ENCODE data around the gene DNAH3.
"Not testable (repeated sequence)": the region's sequence is repeated elsewhere in the genome, so short reads cannot be mapped to it uniquely, and the experiment has no call there.

The DNAH3 gene

DNA sequence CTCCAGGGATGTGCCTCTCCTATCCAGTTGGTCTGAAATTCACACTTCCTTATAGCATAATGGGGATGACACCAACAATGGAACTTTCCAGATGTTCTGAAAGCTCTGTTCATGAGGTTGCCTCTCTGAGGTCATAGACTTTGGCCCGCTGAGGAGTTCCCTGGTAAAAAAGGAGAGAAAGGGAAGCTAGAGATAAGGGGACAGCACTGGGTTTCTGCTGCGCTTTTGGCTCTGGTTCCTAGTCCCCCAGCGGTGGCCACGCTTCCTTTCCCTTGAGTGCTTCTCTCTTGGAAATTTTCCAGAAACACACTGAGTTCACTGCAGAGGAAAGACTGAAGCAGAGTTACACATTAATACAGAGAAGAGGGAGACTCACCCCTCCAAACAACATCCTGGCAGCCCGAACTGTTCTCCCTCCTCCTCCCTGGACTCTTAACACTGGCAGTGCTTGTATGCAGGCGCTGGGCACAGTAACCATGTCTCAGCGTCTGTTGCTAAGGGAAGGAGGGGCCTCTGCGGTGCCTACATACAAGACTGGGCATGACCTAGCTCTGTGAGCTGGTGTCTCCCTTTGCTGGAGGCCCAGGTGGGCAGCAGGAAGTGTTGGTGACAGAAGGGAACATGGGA is at the start of gene DNAH3:
Gene DNAH3, minus strand, starts transcription at position 472 of the 627 bp plus-strand sequence. CDS start 527 bp downstream, outside the sequence.
- no peak for DNase-seq

DNA sequence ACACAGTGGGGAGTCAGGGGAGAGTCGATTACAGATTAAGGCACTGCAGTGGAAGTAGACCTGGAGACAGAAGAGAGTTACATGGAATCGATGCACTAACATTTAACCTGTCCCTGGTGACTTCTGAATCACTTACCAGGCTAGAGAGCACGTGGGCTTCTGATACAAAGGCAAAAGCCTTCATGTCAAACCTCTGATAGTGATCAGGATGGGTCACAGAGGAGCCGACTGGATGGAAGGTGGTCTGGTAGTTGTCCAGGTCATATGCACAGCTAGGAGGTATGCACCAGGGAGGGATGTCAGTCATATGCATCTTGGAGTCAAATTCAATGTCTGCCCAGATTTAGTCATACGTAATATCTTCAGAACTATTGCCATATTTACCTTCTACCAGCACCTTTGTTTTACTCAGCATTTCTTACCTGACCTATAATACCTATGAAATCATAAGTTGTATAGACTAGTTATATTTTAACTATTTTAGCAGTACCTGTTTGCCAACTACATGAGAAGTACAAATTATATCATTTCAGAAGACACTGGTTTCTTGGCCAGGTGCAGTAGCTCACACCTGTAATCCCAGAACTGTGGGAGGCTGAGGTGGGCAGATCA is 49.1 kb upstream of the DNAH3 start:
- DNase-seq = no peak

- no peak for DNase-seq
Observed at GRCh38 chr16:21197621-21198020, 47.0 kb upstream of the DNAH3 start.

GRCh38 chr16:21197112-21197511 is 46.5 kb upstream of the DNAH3 start:
- no peak for DNase-seq

DNA sequence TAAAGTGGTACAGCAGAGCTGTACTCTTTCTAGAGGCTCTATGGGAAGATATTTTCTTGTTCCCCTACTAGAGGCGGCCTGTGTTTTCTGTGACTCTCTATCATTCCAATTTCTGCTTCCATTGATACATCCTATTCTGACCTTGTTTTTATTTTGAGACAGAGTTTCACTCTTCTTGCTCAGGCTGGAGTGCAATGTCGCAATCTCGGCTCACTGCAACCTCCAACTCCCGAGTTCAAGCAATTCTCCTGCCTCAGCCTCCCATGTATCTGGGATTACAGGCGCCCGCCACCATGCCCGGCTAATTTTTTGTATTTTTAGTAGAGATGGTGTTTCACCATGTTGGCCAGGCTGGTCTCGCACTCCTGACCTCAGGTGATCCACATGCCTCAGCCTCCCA is 44.7 kb upstream of the DNAH3 start:
- DNase-seq = not testable (repeated sequence)

DNA sequence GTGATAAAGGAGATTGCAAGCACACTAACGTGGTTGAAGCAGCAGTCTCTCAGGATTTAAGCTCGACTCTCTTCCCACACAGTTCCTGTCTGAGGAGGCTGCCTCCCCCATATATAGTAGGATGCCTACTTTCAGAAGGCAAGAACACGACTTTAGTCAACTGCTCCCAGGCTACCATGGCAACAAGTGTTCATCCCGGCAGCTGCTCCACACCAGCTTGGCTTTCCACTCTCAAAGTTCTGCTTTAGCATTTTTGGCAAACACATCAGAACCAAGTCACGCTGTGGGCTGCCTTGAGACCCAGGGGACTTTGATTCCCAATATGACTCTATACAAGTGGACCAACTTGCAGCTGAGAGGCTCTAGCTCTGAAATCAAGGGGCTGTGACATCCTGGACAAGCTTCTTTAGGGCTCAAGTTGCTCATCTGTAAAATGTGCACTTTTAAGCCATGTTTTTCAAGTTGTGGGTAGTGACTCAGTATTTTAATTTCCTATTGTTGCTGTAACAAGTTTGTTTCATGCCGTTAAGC is 44.2 kb upstream of the DNAH3 start:
- DNase-seq = no peak

- DNase-seq = no peak
Observed at GRCh38 chr16:21192991-21193390, 42.3 kb upstream of the DNAH3 start.

- DNase-seq = no peak
Observed at GRCh38 chr16:21190599-21190998, 40.0 kb upstream of the DNAH3 start.

DNA sequence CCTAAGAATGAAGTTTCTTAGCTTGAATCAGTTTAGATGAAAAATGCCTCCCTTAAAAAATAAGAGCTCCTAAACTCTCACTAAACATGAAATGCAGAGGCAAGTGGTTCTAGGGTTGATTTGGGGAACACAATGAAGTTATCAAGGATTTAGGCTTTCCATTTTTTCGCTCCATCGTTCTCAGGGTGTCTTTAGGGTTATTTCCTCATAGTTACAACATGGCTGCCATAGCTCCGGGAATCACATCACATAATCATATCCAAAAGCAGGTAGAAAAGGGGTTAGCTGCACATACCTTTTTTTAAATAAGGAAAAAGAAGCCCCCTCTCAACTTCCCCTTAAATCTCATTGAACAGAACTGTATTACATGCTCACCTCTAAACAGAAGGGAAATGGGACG is 39.4 kb upstream of the DNAH3 start:
- DNase-seq = no peak

- DNase-seq = no peak
Observed at GRCh38 chr16:21189311-21189710, 38.7 kb upstream of the DNAH3 start.

- DNase-seq = no peak
Observed at GRCh38 chr16:21186326-21186691, 35.7 kb upstream of the DNAH3 start.

DNA sequence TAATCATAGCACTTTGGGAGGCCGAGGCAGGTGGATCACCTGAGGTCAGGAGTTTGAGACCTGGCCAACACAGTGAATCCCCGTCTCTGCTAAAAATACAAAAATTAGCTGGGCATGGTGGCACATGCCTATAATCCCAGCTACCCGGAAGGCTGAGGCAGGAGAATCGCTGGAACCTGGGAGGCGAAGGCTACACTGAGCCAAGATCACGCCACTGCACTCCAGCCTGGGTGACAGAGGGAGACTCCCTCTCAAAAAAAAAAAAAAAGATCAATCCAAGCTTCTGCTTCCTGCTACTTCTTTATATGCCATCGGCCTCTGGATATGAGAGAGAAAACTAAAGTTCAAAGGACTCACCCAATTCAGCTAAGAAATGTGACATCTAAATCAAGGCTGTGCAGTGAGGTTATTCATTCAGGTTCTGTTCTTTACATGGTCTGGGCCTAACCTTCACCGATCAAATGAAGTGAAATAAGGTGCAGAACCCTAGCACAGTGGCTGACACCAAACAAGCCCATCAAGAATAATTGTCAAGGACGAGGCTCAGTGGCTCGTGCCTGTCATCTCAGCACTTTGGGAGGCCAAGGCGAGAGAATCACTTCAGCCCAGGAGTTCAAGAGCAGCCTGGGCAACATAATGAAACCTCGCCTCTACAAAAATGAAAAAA is 35.1 kb upstream of the DNAH3 start:
- no peak for DNase-seq

DNA sequence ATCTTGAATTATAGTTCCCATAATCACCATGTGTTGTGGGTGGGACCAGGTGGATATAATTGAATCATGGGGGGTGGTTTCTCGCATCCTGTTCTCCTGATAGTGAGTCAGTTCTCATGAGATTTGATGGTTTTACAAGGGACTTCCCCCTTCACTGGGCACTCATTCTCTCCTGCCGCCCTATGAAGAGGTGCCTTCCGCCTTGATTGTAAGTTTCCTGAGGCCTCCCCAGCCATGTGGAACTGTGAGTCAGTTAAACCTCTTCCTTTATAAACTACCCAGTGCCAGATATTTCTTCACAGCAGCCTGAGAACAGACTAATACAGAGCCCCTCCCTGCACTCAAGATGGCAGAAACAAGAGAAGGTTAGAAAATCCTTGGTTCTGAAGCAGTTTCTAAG is 34.2 kb upstream of the DNAH3 start:
- no peak for DNase-seq

DNA sequence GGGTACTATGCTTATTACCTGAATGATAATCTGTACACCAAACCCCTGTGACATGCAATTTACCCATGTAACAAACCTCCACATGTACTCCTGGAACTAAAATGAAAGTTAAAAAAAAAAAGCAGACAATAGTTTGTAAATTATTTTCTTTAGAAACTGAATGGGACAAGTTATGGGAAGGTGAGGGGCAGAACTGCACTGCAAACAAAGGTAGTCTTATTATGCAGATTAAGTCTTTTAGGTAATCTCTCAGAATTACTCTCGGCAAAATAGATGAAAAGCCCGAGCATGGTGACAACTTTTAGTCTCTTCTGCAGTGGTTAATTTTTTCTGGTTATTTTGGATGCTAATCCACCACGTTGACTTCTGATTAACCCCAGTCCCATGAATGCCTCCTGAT is 33.3 kb upstream of the DNAH3 start:
- no peak for DNase-seq

- no peak for DNase-seq
Observed at GRCh38 chr16:21179983-21180365, 29.3 kb upstream of the DNAH3 start.

- no peak for DNase-seq
Observed at GRCh38 chr16:21179126-21179982, 28.7 kb upstream of the DNAH3 start.

GRCh38 chr16:21175397-21175796 is 24.8 kb upstream of the DNAH3 start:
- DNase-seq = no peak

DNA sequence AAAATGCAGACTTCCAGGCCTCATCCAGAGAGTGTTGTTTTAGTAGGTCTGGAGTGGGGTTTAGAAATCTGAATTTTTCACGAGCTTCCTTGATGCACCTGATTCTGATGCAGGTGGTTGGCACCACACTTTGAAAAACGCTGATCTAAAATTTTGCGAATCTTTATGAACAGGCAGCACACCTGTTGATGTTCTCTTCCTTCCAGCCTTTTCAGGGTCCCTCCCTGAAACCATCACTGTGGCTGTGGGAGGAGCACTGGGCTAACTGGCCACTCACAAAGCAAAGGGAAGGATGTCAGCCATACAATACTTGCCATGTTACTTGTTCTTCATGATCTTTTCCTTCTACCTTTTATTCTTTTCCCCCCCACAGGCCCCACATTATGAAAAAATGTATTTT is 22.0 kb upstream of the DNAH3 start:
- DNase-seq = no peak

DNA sequence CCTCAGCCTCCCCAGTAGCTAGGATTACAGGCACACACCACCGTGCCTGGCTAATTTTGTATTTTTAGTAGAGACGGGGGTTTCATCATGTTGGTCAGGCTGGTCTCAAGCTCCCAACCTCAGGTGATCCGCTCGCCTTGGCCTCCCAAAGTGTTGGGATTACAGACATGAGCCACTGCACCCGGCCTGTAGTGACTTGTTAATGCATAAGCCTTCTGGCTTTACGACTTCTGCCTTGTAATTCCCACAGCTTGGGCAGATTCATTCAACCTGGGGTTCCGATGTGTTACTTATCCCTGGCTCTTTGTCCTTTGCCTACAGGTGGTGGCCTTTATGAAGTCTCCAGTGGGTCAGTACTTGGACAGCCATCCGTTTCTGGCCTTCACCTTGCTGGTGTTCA is 19.5 kb upstream of the DNAH3 start:
- not testable (repeated sequence) for DNase-seq

DNA sequence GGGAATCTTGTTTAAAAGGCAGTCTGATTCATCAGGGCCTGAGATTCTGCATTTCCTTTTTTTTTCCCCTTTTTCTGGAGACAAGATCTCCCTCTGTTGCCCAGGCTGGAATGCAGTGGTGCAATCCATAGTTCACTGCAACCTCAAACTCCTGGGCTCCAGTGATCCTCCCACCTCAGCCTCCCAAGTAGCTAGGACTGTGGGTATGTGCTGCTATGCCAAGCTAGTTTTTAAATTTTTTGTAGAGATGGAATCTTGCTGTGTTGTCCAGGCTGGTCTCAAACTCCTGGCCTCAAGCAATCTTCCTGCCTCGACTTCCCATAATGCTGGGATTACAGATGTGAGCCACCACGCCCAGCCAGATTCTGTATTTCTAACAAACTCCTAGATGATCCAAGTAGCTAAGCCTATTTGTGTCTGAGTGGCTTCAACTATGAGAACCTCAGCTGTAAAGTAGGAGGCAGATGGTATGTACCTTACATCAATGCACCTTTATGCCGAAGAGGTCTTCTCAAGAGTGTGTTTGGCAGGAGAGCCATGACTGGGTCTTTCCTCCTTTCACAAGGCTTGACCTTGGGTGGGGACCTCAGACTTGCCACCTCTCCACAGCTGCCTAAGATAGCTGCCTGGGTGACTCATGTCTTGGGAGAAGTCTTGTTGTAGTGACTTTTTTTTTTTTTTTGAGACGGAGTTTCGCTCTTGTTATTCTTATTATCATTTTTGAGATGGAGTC is 18.8 kb upstream of the DNAH3 start:
- DNase-seq = no peak

GRCh38 chr16:21167929-21168602 is 17.4 kb upstream of the DNAH3 start:
- DNase-seq = no peak

GRCh38 chr16:21167360-21167759 is 16.7 kb upstream of the DNAH3 start:
- DNase-seq = no peak

Data from NCI-H1930 (cell line).